NK-92 (cell line): ENCODE measurements around the gene ARHGAP6.

Experiments
- DNase-seq: peaks from one replicate; lab custom pipeline; 2025; ENCODE audit not compliant: unreplicated experiment; lab: John Stamatoyannopoulos, UW

ARHGAP6 gene

DNA sequence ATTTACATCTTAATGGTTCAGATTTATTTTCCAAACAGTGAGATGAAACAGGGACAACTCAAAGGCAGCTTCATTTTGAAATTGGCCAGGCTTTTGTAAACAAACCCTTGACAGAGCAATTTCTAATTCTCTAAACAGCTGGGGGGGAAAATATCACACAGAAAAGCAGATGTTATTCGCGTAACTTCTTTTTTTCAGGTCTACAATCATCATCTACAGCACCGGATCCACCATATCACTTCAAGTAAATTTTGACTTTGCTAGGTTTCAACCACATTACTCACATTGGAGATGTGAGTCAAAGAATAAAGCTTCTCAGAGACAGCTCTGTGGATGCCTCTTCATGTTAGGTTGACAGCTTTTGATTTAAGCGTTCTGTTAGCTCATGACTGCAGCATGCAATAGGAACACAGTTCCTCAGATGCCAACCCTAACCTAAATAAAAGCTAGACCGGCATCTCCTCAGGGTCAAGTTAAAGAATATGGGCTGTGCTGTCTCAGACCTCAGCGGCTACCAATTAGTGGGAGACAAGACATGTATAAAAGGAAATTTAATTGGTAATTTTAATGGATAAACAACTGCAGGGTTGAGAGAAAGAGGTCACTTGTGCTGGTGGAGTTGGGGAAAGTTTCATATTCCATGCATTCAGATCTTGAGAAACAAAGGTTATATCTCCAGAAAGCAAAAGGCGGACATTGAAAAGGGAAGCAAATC lies 345.8 kb downstream of the ARHGAP6 start:
- no peak for DNase-seq

DNA sequence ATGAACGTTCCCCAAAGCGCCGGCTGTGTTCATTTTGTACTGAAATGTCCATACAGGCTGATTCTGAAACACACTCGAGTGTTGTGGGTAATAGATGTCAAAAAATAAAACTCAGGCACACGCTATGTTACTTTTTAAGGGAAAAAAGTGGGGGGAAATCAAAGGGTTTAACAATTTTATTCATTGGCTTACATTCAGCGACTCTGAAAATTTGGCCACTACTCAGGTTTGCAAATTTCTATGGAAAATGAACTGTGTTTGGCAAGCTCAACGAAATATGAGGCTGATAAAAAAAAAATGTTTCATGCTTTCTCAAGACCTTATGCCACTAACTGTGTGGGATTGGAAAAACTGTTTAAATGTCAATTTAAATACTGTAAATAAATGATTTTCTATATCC lies 354.0 kb downstream of the ARHGAP6 start:
- DNase-seq = no peak

DNA sequence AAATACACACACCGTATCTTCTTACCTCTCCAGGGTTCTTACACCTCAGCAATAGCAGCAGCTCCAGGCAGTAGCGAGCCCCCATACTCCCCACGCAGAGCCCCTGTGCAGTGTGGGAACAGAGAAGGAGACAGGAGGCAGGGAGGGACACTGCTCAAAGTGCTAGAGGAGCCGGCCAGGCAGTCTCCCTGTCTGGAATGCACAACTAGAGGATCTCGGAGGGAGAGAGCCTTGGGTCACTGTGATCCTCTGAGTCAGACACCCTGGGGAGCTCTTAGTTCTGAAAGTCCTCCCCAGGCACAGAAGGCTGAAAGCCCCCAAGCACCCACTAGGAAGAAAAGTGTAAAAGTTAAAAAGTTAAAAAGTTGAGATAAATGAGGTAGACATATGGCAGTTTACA lies 356.5 kb downstream of the ARHGAP6 start:
- no peak for DNase-seq

DNA sequence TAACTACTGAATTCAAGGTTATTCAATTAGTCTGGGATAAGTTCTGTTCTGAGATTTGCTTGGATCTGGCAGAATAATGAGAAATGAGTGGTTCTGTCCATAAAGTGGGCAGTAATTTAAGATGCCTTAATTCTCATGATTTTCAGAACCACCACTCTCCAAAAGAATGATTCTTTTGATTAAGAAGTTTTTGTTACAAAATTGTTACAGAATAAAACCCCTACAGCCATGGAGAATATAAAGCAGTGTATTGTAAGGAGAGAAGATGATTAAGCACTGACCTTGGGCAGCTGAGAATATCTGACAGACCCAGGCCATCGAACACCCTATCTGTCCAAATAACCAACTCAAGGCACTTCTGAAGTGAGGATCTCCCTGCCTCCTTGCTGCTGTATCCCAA lies 360.1 kb downstream of the ARHGAP6 start:
- no peak for DNase-seq

DNA sequence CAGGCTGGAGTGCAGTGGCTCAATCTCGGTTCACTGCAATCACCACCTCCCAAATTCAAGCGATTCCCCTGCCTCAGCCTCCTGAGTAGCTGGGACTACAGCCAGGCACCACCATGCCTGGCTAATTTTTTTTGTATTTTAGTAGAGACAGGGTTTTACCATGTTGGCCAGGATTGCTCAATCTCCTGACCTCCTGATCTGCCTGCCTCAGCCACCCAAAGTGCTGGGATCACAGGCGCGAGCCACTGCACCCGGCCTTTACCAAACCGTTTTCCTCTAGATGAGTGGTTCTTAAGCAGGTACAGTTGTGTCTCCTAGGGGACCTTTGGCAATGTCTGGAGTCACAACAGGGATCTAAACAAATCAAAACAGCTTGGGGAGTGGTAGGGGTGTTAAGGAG lies 360.9 kb downstream of the ARHGAP6 start:
- no peak for DNase-seq

DNA sequence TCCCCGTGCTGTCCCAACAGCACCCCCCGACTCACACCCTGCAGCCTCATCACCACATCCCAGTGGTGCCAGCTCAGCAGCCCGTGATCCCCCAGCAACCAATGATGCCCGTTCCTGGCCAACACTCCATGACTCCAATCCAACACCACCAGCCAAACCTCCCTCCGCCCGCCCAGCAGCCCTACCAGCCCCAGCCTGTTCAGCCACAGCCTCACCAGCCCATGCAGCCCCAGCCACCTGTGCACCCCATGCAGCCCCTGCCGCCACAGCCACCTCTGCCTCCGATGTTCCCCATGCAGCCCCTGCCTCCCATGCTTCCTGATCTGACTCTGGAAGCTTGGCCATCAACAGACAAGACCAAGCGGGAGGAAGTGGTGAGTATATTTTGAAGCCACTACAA lies 367.1 kb downstream of the ARHGAP6 start:
- DNase-seq = no peak

DNA sequence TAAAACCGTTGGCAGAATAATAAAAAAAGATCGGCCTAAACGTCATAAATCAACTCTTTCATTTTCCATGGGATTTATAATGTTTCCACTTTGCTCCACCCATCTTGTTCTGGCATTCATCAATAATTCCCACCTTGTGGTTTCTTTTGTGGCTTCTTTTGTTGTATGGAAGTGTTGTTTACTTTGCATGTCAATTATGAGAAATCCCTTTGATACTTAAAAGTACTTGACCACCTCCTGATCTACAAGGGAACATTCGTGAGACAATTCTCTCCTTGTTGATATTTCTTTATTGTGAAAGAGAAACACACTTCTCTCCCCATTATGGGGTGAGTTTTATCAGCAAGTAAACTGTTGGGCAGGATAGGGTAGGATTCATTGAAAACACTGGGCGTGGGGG lies 369.7 kb downstream of the ARHGAP6 start:
- DNase-seq = no peak

DNA sequence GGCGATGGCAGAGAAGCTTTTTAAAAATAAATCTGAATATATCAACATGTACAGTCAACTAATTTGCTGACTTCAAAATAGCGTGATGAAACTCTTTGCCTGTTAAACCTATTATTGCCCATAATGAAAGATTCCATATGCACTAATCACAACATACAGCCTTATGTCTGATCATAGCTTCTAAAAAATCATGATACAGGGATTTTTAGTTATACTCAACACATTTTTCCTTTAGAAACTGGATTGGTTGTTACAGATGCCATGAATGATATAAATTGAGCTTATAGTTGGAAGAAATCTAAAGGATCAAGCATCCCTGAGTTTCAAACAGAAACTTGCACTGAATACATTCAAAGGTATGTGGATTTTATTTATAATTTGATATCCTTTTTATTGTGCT lies 372.6 kb downstream of the ARHGAP6 start, which contains the start of gene AMELX:
Gene AMELX (plus strand): TSS at position 301 of the 400 bp plus-strand sequence. CDS start 1,376 bp downstream, outside the sequence.
- DNase-seq = no peak

DNA sequence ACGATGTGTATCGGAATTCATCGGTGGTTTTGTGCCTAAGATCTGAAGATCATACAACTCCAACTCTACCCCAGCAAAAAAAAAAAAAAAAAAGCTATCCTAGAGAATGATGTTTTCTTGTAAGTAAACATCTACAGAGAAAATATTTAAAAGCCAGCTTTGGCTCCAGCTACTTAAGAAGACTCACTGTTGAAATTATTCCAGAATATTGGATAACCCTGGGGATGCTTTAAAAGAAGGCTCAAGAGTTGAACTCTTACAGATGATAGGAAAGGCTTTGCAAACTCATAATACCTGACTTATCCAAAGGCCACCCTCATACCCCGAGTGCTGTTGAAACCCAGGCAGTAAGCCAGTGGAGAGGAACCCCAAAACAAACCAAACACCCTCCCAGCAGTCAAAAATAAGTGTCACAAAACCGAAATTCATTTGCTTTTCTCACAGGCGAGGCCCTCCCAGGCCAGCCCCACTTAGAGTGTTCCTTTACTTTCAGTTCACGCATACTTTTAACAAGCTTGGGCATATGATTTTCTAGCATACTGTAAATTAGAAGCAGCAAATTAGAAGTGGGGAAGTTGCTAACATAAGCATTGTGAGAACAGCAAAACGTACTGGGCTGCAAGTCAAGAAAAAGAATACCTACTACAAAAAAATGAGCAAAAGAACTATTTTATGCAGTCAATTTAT lies 375.2 kb downstream of the ARHGAP6 start:
- no peak for DNase-seq

DNA sequence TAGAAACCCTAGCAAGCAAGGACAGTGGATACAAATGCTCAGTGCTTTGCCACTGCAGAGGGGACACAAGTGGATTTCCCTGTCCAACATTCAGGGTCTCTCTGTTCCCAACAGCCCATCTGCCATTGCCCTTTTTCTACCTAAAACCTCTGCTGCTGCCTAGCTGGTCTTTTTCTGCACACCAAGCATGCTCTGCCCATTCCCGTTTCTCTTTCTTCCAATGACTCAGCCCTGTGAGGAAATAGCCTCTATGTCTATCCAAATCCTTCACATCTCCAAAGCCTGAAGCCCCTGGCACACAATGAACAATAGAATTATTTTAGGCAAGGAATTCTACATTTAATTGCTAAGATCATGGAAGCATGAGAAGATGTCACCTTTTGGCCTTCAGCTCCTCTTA lies 378.2 kb downstream of the ARHGAP6 start:
- no peak for DNase-seq

DNA sequence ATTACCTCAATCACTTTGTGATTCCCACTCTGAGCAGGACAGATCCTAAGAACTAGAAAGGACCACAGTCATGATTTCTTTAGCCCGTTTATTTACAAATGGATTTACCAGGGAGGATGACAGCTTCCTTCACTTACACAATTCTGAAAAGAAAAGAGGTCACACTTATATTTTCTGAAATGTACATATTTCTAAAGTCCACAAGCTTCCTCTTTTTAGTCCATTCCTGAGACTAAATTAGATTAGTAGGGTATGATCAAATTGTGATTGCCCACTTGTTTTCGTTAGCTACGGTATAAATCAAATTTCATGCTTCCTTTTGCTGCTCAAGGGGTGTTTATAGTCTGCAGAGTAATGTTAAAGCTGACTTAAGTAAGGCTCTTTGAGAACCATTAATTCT lies 380.1 kb downstream of the ARHGAP6 start:
- DNase-seq = no peak

DNA sequence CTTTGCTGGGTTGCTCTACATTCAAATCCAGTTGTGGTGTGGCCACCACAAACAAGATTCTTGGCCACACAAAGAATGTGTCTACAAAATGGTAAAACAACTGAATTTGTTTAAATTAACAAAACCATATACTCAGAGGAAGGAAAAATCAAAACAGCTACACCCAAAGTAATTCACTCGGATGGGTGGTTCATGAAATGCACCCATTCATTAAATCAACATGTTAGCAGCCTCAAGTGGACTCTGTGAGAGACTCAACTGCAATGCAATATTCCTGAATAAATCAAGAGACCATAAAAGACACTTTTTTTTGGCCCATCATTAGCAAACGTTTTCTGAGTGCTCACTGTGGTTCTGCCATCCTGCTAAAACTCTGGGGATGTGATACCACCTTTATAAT lies 383.7 kb downstream of the ARHGAP6 start:
- DNase-seq = no peak

DNA sequence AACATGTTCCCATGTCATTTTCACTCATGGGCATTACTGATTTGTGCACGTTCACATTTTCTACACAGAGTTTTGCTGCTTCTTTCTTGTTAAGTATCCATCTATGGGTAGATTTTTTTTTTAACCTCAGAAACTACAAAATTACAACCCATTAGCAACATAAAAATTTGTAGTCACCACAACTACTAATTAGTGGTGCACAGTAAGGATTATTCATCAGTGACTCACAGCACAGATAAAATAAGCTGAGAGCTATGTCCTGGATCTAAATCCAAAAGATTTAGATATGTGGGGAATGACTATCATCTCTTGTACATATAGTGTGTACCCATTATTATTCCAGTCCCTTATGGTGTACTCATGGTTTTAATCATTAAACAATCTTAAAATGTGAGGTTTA lies 392.2 kb downstream of the ARHGAP6 start:
- DNase-seq = no peak

DNA sequence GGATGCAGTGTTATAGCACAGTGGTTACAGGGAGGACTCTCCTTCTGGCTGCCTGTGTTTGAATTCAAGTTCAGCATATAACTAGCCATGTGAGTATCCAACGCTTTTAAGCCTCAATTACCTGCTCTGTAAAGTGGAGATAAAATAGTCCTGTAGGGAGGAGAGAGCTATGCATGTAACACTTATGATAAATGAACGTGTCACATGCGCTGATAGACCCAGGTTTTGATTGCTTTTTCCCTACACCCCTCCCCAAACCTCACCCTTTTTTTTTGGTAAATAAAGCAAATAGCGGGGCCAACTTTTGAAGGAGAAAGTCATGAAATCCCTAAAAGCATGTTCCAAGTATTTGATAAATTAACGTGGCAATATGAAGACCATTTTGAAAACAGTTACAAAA lies 392.9 kb downstream of the ARHGAP6 start:
- DNase-seq = no peak

DNA sequence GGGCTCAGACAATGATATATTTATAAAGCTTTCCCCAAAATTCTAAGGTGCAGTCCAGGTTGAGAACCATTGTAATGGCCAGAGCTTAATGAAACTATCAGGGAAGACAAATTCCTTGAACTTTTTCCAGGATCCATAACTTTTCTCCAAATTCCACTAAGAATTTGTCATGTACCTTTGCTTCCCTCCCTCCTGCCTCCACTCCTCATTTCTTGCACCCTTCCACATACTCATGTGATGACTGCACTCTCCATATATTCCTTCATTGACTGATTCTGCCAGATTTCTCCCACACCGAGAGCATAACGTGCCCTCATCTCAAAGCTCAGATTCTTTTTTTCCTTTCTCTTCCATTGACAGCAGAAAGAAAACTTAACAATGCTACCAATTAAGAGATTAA lies 393.4 kb downstream of the ARHGAP6 start:
- DNase-seq = no peak

DNA sequence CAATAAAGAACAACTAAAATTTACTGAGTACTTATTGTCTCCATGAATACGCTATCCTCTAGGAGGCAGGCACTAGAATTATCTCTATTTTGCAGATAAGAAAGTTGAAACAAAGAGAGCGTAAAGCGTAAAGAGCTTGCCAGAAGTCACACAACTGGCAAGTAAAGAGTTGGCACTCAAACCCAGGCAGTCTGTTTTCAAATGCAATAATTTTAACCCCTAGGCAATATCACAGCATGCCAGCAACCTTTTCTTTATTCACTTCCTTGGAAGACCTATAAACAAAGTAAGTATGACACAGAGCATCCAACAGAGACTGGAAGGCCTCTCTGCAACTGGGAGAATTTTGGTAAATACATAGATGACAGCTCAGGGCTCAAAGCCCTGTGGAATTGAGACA lies 395.7 kb downstream of the ARHGAP6 start:
- no peak for DNase-seq

DNA sequence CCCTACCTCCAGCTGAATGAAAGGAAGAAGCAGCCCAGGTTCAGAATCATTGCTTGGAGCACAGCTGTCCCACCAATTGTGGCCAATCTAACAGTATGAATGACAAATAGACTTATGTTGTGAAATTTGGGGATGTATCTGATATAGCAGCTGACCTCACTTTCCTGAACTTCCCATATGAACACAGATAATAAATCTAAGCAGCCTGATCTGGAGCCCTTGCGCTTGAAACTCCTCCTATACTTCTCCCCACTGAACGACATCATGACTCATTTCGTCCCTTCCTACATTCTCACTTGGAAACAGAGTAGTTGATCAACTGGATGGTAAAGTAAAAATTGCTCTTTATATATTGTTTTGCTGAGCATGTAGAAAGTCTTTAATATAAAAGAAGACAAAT lies 396.7 kb downstream of the ARHGAP6 start:
- DNase-seq = no peak

DNA sequence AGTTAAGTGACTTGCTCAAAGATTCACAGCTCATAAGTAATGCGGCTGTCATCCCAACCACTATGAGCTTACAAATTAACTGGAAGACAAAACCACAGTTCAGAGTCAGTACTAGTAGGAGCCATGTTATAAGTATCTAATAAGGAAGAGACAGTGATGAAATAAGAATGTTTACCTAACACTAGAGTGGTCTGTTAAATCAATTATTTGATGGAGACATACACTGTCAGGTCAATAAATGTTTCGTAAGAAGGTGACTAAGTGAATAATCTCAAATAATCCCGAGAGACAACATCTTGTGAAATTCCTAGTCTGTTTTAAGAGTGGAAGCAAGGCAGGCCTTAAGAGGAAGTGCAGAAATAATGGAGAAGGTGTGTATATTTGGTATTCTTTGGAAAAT lies 398.3 kb downstream of the ARHGAP6 start:
- DNase-seq = no peak

DNA sequence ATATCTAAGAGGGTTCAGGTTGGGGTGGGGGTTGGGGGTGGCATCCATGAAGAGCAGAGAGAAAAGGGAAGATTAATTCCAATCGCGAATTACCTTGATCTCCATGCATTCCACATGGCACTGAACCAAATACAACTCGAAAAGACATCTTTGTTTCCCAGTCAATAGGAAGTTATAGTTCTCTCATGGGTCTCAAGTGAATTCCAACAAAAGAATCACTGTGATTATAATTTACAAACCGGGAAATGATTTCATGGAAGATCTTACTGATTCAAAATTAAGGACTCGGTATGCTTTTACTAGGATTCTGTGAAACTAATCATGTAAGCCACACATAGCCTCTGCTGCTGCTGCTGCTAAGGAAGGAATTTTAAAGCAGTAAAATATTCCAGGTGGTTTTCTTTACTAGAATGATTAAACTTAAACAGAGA lies 399.1 kb downstream of the ARHGAP6 start:
- no peak for DNase-seq

DNA sequence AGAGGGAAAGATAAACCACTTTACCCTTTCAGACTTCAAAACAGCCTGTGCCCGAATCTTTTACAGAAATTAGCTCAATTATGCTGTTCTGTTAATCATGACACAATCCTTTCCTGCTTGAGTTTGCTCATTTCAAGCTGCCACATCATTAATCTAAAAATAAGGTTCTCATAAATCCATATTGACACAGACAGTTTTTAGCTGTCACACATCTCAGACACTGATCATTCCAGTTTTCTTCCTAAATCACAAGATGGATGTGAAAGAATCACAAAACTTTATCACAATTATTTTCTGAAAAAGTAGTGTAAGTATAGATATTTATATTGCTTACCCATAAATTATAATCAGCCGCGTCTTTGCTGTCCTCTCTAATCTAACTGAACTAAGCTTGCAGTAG lies 400.4 kb downstream of the ARHGAP6 start:
- no peak for DNase-seq

DNA sequence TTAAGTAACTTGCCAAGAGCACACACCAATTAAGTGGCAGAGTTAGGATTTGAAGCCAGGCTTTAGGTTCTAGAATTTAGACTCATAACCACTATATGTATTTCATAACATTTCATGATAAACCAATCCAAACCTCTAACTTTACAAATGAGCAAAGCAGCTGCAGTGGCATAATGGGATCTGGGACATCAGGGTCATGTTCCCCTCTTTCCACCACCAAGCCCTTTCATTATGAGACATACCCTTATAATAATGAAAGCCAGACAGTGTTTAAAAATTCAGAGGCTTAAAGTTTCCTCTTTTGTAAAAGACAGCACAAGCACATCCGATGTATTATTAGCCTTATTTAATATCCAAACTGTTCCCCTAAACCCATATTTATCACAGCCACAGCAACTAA lies 400.8 kb downstream of the ARHGAP6 start:
- no peak for DNase-seq

DNA sequence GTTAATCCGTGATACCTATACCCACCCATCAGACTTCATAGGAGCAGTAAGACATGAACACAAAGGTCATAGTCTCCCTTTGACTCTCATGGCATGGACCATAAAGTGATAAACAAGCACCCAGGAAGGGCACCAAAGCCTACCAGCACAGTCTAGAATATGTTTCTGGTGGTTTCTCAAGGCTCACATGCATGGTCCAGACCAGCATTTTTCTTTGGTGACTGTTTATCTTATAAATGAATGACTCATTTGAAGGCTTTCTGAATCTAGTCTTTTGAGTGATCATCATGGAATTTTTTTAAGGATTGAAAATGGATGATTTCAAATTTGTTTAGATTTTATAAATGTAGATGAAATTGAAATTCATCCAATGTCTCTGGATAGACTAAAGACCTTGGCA lies 404.5 kb downstream of the ARHGAP6 start:
- no peak for DNase-seq

DNA sequence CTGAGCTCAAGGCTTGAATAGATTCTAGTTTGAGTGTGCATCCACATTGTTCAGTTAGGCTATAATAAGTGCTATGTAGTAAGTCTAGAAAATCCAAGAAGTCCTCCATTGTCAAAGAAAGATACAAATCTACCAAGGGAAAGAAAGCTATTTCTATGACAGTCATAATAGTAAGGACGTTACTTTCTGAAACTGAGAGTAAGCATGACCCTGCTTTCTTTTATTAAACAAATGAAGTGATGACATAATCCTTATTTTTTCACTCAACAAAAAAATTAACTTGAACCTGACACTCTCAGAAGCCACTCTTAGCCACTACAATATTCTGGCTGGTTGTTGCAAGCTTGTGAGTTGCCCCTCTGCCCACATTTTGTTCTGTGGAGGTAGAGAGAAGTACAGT lies 406.3 kb downstream of the ARHGAP6 start:
- DNase-seq = no peak
